Activated T-cell treated with anti-CD3 and anti-CD28 coated beads for 48 hours (primary cell): Measurements from ENCODE around the gene HDLBP.

Experiments
- DNase-seq: peaks from one replicate; pipeline ENCODE4 v3.0.0-alpha.2; 2020; ENCODE audit warnings: low read depth

Gene HDLBP

DNA sequence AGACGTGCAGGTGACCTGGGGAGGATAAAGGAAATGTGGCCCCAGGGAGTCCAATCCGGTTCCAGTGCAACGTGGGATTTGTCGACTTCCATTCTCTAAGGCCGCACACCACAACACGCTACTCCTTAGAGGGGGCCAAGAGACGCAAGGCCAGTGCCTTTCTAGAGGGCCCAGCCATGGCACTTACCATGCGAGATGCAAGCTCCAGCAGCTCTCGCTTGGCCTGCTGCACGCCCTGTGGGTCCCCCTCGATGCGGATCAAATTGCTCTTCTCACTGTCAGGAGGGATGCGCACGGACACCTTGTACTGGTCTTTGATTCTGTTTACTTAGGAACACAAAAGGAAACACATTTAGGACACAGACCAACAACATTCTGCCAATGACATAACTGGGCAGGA, 65.8 kb downstream of the HDLBP start:
- DNase-seq = no peak

DNA sequence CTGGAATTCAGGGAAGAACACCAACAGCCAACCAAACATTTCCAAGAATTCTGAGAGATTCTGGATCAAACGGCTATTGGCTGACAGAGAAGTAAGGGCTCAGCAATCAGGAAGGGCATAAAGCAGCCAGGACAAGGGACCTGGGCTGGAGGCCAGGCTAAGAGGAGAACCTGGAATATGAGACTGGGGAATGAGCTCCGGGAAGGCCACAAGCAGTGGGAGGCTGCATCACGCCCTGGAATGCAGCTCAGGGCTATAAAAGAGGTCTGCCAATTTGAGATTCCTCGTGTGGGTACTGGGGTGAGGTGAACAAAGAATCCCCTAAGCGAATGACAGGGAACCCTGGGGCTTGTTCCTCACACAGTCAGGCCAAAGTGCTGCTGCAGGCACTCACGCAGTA, 66.6 kb downstream of the HDLBP start:
- DNase-seq = no peak

DNA sequence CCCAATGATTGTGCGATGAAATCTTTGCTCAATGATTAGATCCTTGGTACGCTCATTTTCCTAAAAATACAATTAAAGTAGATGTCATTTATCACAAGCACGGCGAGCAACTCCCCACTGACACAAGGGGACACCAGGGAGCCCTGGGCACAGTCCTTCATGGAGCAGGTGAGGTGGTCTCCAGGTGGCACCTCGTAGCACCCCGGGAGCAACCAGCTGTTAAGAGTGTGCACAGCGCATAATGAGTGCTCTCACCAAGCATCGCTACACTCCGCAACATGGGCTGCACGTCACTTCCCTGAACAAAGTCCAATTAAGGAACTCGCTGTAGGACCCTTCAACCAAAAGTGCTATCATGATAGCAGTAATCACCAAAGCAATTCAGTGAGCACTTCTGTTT, 67.2 kb downstream of the HDLBP start:
- DNase-seq = no peak

DNA sequence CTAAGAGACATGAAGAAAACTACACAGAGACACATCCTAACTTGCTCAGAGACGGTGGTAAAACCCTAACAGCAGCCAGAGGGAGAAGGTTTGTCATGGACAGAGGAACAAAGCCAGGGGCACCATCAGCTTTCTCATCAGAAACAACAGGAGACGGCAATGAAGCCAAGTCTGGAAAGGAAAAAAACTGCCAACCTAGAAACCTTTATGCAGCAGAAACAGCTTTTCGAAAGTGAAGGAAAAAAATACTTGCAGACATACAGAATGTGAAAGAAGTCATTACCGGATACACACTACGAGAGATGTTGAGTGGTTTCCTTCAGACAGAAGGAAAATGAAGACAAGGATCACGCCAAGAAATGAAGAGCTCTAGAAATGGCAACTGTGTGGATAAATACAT, 71.1 kb downstream of the HDLBP start:
- no peak for DNase-seq

DNA sequence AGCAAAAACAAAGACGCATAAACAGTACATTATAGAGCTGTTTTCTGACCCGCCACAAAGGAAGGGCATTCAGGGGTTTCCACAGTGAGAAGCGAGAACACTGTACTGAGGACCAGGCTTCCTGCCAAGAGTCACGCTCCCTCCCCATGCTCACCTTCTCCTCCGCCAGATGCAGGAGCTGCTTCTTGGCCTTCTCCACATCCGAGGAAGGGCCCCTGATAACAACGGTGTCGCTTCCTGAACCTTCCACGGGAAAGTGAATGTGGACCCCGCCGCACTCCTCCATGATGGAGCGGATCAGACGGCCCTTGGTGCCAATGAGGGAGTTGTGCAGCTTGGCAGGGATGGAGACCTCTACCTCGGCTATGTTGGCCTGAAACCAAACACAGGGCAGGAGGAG, 73.2 kb downstream of the HDLBP start:
- DNase-seq = no peak

DNA sequence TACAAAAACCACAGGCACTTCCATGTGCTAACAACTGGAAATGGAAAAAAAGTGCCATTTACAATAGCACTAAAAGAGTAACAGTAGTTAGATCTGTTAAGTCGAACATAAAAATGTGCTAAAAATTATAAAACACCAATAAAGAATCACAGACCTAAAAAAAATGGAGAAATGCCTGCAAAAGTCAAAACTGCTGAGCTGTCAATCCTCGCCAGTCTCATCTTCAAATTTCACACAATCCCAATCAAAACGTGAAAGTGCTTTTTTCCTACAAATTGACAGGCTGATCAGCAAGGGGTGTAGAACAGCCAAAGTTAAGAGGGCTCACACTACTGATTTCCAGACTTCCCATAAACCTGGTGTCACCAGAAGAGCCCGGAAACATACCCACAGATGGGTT, 73.8 kb downstream of the HDLBP start:
- no peak for DNase-seq

DNA sequence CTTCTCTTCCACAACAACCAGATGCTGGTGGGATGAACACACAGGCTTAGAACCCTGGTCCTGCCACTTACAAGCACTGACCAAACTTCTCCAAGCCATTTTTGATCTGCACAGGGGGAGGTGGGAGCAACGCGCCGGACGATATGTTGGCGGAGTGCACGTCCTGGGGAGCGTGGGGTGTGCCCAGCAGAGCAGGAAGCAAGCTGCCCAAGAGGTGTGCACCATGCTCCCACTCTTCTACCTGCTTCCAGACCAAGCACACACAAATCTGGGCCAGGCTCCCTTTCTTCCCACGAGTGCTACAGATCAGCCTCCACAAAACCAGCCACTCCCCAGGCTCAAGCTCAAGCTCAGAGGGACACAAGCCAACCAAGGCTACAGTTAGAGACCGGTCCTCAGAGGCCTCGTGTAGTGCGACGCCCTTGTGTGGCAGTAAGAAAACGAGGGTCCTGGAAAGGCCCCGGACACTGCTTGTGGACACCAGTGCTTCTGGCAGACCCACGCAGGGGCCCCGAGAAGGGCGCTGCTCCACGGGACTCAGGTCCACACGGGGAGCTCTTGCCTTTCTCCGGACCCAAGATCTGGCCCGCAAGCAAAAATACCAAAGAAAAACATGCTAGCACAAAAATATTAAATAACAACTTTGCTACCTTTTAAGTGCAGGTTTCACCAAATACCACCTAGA, 75.0 kb downstream of the HDLBP start:
- no peak for DNase-seq

DNA sequence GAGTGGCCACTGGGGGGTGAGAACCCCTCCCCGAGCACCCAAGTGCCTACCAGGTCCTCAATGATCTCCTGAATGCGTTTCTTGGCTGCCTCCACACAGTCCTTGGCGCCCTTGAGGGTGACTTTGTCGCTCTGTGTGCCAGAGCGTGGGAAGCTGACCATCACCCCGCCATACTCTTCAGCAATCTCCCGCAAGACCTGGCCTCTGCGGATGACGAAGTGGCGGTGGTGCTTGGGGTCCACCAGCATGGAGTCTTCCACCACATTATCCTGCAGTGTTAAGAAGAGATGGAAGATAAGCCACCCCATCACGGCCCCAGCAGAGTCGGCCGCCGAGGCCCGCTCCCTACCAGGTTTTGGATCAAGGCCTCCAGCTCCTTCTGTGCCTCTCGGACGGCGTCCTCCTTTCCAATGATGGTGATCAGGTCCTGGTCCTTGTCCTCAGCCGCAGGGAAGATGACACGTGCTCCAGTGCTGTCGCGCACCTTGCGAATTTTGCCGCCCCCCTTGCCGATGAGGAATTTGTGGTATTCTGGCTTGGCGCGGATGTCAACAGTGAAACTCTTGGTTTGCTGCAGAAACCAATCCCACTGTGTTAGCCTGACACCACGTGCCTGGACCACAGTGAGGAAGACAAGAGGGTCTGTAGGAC, 75.8 kb downstream of the HDLBP start:
- DNase-seq = no peak

DNA sequence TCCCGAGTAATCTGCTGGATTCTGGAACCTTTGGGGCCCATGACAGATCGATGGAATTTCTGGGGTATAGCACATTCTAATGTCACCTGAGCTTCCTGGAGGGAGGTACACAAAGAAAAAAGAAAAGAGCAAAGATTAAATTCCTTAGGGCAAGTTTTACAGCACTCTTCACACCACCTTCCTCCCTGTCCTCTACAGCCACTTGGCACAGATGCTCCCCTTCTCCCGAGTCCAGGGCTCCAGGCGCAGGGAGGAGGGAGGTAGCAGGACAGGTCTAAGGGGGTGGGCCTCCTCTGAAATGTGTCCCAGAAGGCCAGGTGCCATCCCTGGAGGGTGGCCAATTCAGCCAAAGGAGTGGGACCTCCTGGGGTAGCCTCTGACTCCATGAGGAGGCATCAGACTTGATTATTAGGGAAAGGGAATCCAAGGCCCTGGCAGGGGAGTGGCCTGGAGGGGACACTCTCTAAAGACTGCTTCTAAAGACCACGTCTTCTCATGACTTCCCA, 76.7 kb downstream of the HDLBP start:
- no peak for DNase-seq

DNA sequence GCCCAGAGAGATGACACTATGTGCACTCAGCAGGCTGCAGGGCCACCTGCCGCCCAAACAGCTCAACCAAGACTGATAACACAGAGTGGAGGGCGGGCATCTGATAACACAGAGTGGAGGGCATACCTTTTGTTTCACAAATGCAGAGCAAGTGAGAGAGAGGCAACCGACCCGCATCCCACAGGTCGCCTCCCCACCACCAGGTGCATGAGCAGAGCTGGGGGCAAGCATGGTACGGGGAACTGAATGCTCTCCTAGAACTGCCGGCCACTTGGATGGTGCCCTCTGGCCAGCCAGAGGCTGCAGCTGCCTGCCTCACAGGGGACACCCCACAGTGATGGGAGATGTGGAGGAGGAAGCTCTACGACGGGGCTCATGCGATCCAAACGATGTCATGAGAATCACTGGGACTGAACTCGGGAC, 77.5 kb downstream of the HDLBP start:
- no peak for DNase-seq

DNA sequence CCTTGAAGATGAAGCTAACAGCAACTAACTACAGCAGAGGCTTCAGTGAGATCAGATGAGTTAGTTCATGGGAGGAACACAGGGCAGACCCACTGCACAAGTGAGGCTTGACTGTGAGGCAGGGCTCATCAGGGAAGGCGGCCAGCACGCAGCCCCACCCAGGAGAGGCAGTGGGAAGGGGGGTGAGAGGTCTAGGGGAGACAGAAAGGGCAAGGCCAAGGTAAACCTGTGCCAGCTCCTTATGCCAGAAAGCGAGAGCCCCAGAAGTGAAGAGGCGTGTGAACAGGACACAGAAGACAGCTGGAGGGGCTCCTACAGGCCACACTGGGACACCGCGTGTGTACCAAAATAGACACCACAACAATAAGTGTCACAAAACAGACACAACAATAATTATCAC, 78.4 kb downstream of the HDLBP start:
- DNase-seq = no peak

DNA sequence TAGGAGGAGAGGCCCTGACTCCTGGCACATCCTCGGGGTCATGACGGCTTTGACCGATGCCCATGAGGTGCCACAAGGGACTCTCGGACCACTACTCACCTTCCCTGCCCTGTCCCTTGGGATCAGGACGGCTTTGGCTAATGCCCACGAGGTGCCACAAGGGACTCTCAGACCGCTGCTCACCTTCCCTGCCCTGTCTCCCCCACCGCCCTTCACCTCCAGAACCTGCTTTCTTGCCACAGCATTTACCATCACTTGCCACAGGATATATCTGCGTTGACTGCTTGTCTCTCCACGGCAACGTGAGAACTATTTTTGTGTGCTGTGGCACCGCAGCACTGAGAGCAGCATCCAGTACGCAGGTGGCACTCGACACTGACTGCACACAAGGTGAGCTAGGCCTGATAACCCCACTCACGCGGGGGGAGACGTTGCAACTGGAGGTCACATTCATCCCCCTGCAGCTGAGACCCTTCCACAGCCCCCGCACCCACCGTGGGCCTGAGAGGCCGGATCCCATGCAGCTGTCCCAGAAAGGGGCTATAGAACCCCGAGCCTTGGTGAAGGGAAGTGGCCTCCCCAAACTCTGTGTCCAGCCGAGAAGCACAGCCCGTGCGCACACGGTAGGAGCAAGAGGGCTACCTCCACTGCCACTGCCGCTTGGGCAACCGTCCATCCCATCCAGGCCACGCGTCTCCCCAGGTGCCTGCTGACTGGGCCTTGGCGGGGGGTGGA, 79.4 kb downstream of the HDLBP start:
- no peak for DNase-seq

DNA sequence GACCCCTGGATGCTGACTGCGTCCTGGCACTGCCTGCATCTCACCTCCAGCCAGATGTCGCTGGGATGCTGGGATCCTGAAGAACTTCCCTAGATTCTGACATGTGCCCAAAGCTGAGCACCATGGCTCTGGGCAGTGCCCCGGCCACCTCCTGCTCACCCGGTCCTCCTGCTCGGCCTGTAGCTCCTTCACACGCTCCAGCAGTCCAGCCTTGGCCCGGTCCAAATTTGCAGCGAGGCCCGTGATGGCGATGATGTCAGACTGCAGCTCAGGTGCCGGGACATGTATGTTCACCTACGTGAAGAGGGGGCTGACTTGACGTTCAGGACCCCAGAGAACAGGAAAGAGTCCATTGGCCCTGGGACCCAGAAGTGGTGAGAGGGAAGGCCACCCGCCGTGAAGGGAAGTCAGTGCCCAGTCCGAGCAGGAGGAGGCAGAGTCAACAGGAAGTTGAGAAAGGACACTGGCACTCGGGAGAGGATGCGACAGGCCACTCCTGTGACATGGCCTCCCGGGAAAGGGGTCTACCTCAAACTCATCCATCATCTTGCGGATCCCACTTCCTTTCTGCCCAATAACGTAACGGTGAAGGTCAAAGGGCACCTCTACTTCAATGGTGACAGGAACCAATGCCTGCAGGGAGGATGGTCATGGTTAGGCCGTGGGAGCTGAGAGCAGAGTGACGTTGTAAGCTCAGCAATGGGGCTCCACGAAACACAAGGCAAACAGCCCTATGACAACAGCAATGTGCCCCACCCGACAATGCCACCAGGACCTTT, 80.3 kb downstream of the HDLBP start:
- DNase-seq = no peak

DNA sequence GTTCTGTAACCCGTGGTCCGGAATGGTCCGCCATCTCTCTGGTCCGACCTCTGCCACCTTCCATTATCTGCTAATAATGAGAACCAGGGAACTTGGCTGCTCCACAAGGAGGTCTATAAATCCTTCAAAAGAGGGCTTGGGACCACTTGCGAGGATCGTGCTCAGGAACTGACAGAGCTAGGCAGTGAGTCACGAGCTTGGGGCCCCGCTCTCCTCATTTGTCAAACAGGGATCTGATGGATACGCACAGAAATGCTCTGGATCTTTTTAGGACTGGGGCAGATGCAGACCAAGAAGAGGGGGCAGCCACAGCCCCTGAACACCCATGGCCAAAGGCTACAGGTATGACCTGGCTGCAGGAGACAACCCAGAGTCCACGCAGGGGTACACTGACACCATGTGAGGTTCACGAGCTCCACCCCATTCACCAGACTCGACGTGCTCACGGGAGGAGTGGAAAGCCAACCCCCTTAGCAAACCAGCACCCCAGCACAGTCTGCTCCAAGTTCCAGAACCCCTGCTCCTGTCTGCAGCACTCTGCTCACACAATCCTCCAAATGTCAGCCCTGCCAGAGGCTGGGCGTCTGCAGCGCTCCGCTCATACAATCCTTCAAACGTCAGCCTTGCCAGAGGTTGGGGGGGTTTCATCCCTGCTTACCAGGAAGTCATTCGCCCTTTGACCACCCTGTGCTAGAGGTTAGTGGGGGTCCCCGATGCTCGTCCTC, 81.2 kb downstream of the HDLBP start:
- no peak for DNase-seq

DNA sequence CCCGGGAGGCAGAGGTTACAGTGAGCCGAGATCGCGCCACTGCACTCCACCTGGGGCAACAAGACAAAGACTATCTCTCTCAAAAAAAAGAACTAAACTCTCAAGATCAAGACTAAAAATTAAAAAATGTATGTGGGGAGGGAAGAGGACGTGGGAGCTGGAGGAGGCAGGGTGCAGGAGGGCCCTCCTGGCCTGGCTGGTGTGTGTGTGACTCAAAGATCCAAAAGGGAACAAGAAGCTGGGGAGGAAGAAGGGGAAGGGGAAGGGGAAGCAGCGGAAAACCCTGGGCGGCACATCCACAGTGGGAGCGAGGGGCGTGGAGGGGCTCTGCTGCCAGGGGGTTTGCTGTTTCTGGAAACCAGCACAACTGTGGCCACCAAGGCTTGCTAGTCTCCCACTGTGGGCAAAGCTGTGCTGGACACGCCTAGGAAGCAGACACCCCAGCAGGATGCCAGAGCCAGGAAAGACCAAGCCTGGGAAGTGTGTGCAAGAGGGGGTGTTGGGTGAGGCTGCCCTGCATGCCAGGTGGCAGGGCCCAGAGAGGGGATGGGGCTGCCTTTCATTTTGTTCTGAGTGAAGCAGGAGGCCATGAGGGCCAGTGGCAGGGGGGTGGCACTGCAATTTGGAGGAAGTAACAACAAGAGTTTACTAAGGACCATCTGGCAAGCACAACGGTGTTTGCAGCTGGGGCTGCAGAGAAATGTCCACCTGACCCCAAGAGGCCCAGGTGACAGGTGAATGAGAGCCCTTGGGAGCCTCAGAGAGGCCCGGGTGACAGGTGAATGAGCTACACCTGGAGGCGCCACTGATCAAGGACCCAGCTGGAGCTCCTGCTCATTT, 82.5 kb downstream of the HDLBP start:
- DNase-seq = no peak

DNA sequence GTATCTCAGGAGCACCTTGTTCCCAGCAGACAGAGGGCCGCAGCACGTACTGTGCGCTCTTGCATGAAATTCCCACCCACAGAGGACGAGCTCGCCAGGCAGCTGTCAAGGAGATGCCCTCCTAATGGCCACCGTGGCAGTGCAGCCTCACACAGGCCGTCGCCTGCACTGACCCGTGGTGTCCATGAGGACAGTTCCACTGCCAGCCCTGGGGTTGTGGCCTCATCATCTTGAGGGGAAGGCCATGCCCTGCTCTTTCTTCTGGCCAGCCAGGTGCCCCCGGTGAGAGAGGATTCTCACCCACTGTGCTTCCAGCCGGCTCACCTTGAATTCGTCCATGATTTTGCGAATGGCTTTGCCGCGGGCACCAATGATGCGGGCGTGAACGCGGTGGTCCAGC, 85.0 kb downstream of the HDLBP start:
- DNase-seq = no peak

DNA sequence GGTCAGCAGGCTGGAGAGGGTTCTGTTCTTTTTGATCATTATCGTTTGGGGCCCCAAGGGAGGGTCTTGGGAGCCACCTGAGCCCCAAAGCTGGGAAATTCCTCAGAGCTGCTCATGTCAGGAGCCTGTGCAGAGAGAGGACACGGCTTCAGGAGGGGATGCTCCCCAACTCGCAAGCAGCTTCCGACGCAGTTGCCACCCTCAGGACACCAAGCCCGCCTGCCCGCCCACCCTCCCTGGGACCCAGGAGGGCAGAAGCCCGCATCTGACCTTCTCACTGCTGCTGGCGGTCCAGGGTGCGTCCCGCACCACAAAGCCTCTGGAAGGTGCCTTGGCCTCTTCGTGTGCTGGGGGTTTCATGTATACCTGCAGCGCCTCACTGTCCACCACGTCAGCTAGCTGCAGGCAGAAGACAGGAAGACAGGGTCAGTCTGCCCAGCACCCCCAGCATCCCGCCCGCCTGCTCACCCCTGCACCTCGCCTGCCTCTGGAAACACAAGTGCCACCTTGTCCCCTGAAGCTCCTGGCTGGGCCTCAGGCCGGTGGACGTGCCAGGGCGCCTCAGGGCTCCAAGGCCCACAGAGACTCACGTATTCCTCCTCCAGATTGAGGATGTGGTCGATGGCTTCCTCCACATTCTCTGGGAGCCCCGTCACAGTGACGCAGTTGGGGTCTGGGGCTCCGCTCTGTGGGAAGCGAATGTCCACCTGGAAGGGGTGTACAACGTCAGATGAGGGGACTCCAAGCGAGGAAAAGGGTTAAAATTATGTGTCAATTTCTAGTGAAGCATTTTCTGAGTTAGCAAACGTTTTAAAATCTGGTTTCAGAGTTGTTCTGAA, 85.7 kb downstream of the HDLBP start:
- no peak for DNase-seq

DNA sequence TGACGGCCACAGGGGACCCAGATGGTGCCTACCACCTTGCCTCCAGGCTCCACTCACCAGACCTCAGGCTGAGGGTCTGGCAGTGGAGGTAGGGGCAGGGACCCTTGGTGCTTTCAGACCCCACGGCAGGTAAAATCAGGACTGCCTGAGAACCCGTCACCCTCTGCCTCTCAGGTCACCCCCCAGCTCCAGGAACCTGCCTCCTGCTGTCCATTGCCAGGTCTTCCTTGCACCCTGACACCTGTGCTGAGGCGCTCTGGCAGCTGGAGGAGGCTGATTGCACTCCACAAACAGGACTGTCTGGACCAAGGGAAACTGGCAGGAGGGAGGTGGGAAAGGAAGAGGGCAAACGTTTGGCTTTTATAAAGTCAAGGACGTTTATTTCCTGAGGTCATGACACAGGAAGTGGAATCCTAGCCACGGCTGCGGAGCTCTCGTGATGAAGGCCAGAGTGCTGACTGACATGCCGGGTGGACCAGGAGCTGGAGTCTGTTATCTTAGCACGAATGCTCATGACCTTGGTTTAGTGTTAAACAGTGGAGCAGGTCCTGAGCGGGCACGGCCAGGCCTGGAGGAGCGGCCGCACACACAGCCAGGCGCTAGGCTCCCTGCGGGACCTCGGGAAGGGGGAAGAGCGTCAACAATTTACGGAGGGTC, 86.5 kb downstream of the HDLBP start:
- DNase-seq = no peak

DNA sequence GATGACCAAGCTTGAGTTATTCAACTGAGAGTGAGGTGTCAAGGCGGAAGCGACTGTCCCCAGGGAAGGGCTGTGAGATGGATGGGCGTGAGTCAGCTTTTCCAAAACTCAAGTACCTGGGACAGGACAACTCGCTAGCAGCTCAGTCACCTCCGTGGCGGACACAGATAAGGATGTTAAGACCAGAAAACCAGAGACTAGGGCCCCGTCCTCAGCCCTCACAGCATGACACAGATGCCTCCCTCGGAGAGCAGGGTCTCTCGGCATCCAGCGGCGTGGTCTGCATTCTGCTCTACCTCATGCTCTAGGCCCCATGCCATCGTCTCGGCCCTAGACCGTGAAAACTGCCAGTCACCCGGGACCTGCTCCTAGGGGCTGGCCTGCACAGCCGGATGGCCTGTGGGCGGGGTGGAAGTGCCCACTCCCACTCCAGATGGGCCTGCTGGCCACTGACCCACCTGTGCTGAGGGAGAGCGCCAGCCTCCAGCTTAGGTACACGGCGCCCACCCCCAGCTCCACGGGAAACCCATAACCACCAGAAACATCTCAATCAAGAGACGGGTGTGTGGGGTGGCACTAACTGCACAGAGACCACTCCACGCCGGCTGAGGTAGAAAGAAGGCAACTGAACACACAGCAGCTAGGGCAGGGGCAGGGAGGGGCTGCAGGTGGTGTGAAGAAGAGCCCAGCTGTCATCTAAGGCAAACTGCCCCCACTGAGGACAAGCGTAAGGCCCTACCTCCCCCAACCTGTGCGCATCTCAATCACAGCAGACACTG, 87.2 kb downstream of the HDLBP start:
- no peak for DNase-seq
